A549 (cell line): ENCODE measurements around the gene PIM1. TPM values are rescaled to one million over a fixed set of nuclear protein-coding genes. Genes with fewer than 3 reads are reported as not detected.
A peak's percentile ranks its signal among the peaks of the same experiment; 100 is the strongest.

Source experiments
- ATAC-seq, 2 experiments: fragments of 200-7000 bp in 1 of 2; fragments of >200 bp in 1 of 2; cut with Nextera tagmentation in 1 of 2; cut with Tn5 transposase in 1 of 2; 3 replicates each; pipeline versions ENCODE4 v1.8.0 to v1.9.1; 2018 to 2020; ENCODE audit warnings: mild to moderate bottlenecking in 1 of 2, moderate library complexity in 1 of 2
- CTCF ChIA-PET: fragments of 300-600 bp; sonication (Branson Sonifier 250); formaldehyde crosslinking; extraction: SDS; loops from one replicate; lab custom pipeline; 2021; ENCODE audit warnings: antibody characterized with exemption, inconsistent platforms; lab: Yijun Ruan, JAX
- POLR2A ChIA-PET: fragments of 350-600 bp; formaldehyde crosslinking; extraction: SDS; loops from one replicate; lab custom pipeline; 2021; ENCODE audit warnings: antibody characterized with exemption, inconsistent platforms; lab: Yijun Ruan, JAX
- DNase-seq, 2 experiments: peaks; one replicate each; pipeline versions ENCODE4 v3.0.0 to v3.0.0-alpha.2; 2011 to 2016; ENCODE audit warnings: low read depth in 1 of 2, low spot score in 1 of 2
- FAIRE-seq: peaks from 2 replicates; lab custom pipeline; 2011; peaks lifted over from hg19 to GRCh38; lab: Jason Lieb, UNC
- H3K27ac ChIP-seq, 2 experiments: fragments of >200 bp; sonication (Bioruptor Twin); formaldehyde crosslinking; 3 replicates each; pipeline ENCODE4 v1.5.1; 2016 to 2017
- H3K4me1 ChIP-seq: fragments of >200 bp; sonication (Bioruptor Twin); formaldehyde crosslinking; 3 replicates; pipeline ENCODE4 v1.6.1; 2016
- H3K4me2 ChIP-seq: fragments of >200 bp; sonication (Bioruptor Twin); formaldehyde crosslinking; 3 replicates; pipeline ENCODE4 v1.6.1; 2016
- H3K4me3 ChIP-seq: fragments of >200 bp; sonication (Bioruptor Twin); formaldehyde crosslinking; 3 replicates; pipeline ENCODE4 v1.5.1; 2016
- H3K9me3 ChIP-seq: fragments of >200 bp; sonication (Bioruptor Twin); formaldehyde crosslinking; 3 replicates; pipeline ENCODE4 v1.6.1; 2016
- BHLHE40 ChIP-seq: IDR thresholded peaks from 2 replicates; pipeline ENCODE4 v1.6.1; 2012; ENCODE audit warnings: low read depth, low read length, inconsistent platforms
- CBX2 ChIP-seq: fragments of 200-600 bp; sonication (generic); IDR thresholded peaks from 2 replicates; pipeline ENCODE4 v1.6.1; 2016; ENCODE audit warnings: low read depth, mild to moderate bottlenecking, borderline replicate concordance
- CEBPB ChIP-seq, 2 experiments: fragments of >200 bp in 1 of 2; sonication (Bioruptor Twin) in 1 of 2; formaldehyde crosslinking in 1 of 2; IDR thresholded peaks; 2 replicates each; pipeline ENCODE4 v1.6.1; 2012 to 2016
- CHD4 ChIP-seq: fragments of 200-600 bp; sonication (generic); IDR thresholded peaks from 2 replicates; pipeline ENCODE4 v1.6.1; 2016; ENCODE audit warnings: antibody characterized with exemption, mild to moderate bottlenecking, borderline replicate concordance
- CTCF ChIP-seq: fragments of >200 bp; sonication (Bioruptor Twin); formaldehyde crosslinking; IDR thresholded peaks from 3 replicates; pipeline ENCODE4 v1.5.1; 2016
- EHF ChIP-seq: fragments of 250-450 bp; sonication (Bioruptor Pico); IDR thresholded peaks from 2 replicates; pipeline ENCODE4 v1.5.0; 2020; ENCODE audit warnings: mild to moderate bottlenecking
- FOSB ChIP-seq: fragments of 250-450 bp; sonication (Bioruptor Pico); IDR thresholded peaks from 2 replicates; pipeline ENCODE4 v1.5.0; 2020; ENCODE audit warnings: mild to moderate bottlenecking, moderate library complexity
- FOSL2 ChIP-seq, 2 experiments: fragments of 450-650 bp in 1 of 2; fragments of >200 bp in 1 of 2; sonication (Bioruptor Twin) in 1 of 2; formaldehyde crosslinking; IDR thresholded peaks; 2 replicates each; pipeline versions ENCODE4 v1.5.0 to v1.6.1; 2016 to 2020; ENCODE audit warnings: mild to moderate bottlenecking in 1 of 2, moderate library complexity in 1 of 2
- GATA3 ChIP-seq: IDR thresholded peaks from 2 replicates; pipeline ENCODE4 v1.6.1; 2012; ENCODE audit warnings: borderline replicate concordance
- HMGXB4 ChIP-seq: fragments of 250-450 bp; sonication (Bioruptor Pico); IDR thresholded peaks from 2 replicates; pipeline ENCODE4 v1.5.0; 2021; ENCODE audit warnings: mild to moderate bottlenecking, moderate library complexity, borderline replicate concordance
- HOXB13 ChIP-seq: fragments of 250-450 bp; sonication (Bioruptor Pico); IDR thresholded peaks from 2 replicates; pipeline ENCODE4 v1.5.0; 2020; ENCODE audit warnings: low read depth, mild to moderate bottlenecking, moderate library complexity
- JUN ChIP-seq, 2 experiments: fragments of >200 bp; sonication (Bioruptor Twin); formaldehyde crosslinking; IDR thresholded peaks; 2 replicates in 1 of 2; 3 replicates in 1 of 2; pipeline ENCODE4 v1.6.1; 2016 to 2017
- MAFK ChIP-seq: fragments of 450-650 bp; IDR thresholded peaks from 2 replicates; pipeline ENCODE4 v1.6.1; 2014; ENCODE audit not compliant: partially characterized antibody
- MAZ ChIP-seq: fragments of 150-350 bp; IDR thresholded peaks from 2 replicates; pipeline ENCODE4 v1.6.1; 2014; ENCODE audit warnings: antibody characterized with exemption, low read depth, low read length, borderline replicate concordance
- MYC ChIP-seq: IDR thresholded peaks from 2 replicates; pipeline ENCODE4 v1.6.1; 2012; ENCODE audit warnings: mild to moderate bottlenecking, inconsistent platforms, low read length, improper control_type of control experiment, borderline replicate concordance
- NFE2L2 ChIP-seq: fragments of 150-350 bp; conservative IDR thresholded peaks from 2 replicates; pipeline ENCODE4 v1.6.1; 2014; ENCODE audit warnings: low read length
- PHF8 ChIP-seq: fragments of 200-600 bp; sonication (generic); IDR thresholded peaks from 2 replicates; pipeline ENCODE4 v1.6.1; 2016; ENCODE audit warnings: low read depth, mild to moderate bottlenecking, antibody characterized with exemption, moderate library complexity, borderline replicate concordance
- POLR2AphosphoS2 ChIP-seq: conservative IDR thresholded peaks from 2 replicates; pipeline ENCODE4 v1.6.1; 2012; ENCODE audit warnings: low read length, improper control_type of control experiment, inconsistent platforms
- RAD21 ChIP-seq, 2 experiments: fragments of >200 bp in 1 of 2; sonication (Bioruptor Twin) in 1 of 2; formaldehyde crosslinking in 1 of 2; IDR thresholded peaks in 1 of 2; conservative IDR thresholded peaks in 1 of 2; 2 replicates in 1 of 2; 3 replicates in 1 of 2; pipeline ENCODE4 v1.6.1; 2012 to 2018; ENCODE audit warnings: inconsistent platforms in 1 of 2
- RCOR1 ChIP-seq: fragments of 150-350 bp; IDR thresholded peaks from 2 replicates; pipeline ENCODE4 v1.6.1; 2014; ENCODE audit warnings: antibody characterized with exemption, low read length, low read depth
- REST ChIP-seq: fragments of 200-600 bp; sonication (generic); IDR thresholded peaks from 2 replicates; pipeline ENCODE4 v1.6.1; 2016; ENCODE audit warnings: antibody characterized with exemption, mild to moderate bottlenecking, moderate library complexity
- SMC3 ChIP-seq: fragments of >200 bp; sonication (Bioruptor Twin); formaldehyde crosslinking; IDR thresholded peaks from 3 replicates; pipeline ENCODE4 v1.6.1; 2018; ENCODE audit warnings: inconsistent platforms
- TFCP2L1 ChIP-seq: fragments of 250-450 bp; sonication (Bioruptor Pico); IDR thresholded peaks from 2 replicates; pipeline ENCODE4 v1.5.0; 2021; ENCODE audit warnings: mild to moderate bottlenecking
- TP53 ChIP-seq: fragments of 250-450 bp; sonication (Bioruptor Pico); IDR thresholded peaks from 2 replicates; pipeline ENCODE4 v1.5.0; 2021; ENCODE audit warnings: mild to moderate bottlenecking, moderate library complexity
- ZNF302 ChIP-seq: fragments of 250-450 bp; sonication (Bioruptor Pico); IDR thresholded peaks from 2 replicates; pipeline ENCODE4 v1.9.0; 2021; ENCODE audit warnings: inconsistent platforms, mild to moderate bottlenecking, moderate library complexity
- WGBS: methylation state at CpG from one replicate; pipeline ENCODE4 v1.1.6; 2017; ENCODE audit errors: missing lambda C conversion rate; 5-methylcytosine and 5-hydroxymethylcytosine counted together
- polyA plus RNA-seq, 4 experiments: library from polyadenylated mRNA; depleted of rRNA in 3 of 4; stranded (reverse); fragments of >200 nt; fragmentation: RNase III in 1 of 4; extraction: RNeasy Plus Mini Kit Qiagen cat#74134 plus additional on column Dnase treatment in 1 of 4; gene quantifications; 2 replicates in 3 of 4; 3 replicates in 1 of 4; pipeline ENCODE4 v1.2.3, GENCODE V29; 2011 to 2017
- TF ChIP-seq, protein P1 (sequence below): fragments of >200 bp; sonication (Bioruptor Twin); formaldehyde crosslinking; IDR thresholded peaks from 2 replicates; pipeline ENCODE4 v1.6.1; 2016
- TF ChIP-seq, protein P2 (sequence below): fragments of >200 bp; sonication (Bioruptor Twin); formaldehyde crosslinking; IDR thresholded peaks from 3 replicates; pipeline ENCODE4 v1.6.1; 2016

The PIM1 gene
- polyA plus RNA-seq, 2 of the 4 experiments (the other 2 are of a cell fraction), result 15.4 to 19.0 TPM

DNA sequence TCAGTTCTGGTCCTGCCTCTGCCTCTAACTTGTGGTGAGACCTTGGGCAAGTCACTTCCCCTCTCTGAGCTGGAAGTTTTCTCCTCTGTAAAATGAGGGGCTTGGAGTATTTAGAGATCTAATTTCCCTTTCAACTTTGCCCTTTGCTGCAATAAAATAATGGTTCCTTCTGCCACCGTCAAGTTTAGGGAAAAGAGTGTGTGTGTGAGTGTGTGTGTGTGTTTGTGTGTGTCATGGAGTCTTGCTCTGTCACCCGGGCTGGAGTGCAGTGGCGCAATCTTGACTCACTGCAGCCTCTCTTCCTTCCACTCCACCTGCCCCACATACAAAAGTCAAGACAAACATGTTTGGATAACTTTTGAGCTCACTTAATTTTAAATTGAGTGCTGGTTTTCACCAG lies 39.2 kb upstream of the PIM1 start (continued):
- TF ChIP-seq GATA3 (no peak; the same call in 1 of the 2 replicates), RAD21 (conservative IDR thresholded peaks at IDR 0.05 in 1 of 2, IDR thresholded peaks at IDR 0.05 in 1 of 2) (no peak), BHLHE40 (no peak), PHF8 (no peak), ZNF302 (CRISPR knock-in tag) (no peak), FOSB (no peak), FOSL2 (IDR thresholded peaks at IDR 0.05) (no peak), FOSL2 (CRISPR knock-in tag; IDR thresholded peaks at IDR 0.05) (peak; percentile 62), CEBPB (IDR thresholded peaks at IDR 0.05) (peak; percentile 79 to 87), HOXB13 (peak; percentile 23; the same call in 1 of the 2 replicates), POLR2AphosphoS2 (no peak), RCOR1 (no peak), TP53 (0 out of 2 replicates have a peak, but pooled peaks have one; percentile 18)
- TF ChIP-seq, protein P1, sequence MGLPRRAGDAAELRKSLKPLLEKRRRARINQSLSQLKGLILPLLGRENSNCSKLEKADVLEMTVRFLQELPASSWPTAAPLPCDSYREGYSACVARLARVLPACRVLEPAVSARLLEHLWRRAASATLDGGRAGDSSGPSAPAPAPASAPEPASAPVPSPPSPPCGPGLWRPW, result no peak

- Histone ChIP-seq H3K4me1 (peaks cover 87% of the 10 kb centered on the region), H3K4me2 (peak overlapping the region; percentile 74), H3K4me3 (peak overlapping the region; percentile 23; the same call in 1 of the 3 replicates), H3K27ac (peak overlapping the region; percentile 83 to 93), H3K9me3 (no peaks in the 10 kb centered on the region)
- ChIA-PET POLR2A (interaction anchor here (1.0 to 1.9 kb wide), 6 partner anchors 29 to 75 kb away, joined by 3 to 18 read pairs (median 6); partner anchors contain the start of gene PIM1), CTCF (interaction anchor here (0.5 to 9.5 kb wide), 10 partner anchors 16 to 112 kb away, joined by 3 to 47 read pairs (median 6); no protein-coding TSS in a partner anchor)
- FAIRE-seq, result no peak
- peak; percentile 37 to 88 for DNase-seq
- peak; percentile 41 to 57 for ATAC-seq
- 12% methylated on average over 7 of the region's 15 CpGs for WGBS
- TF ChIP-seq FOSL2 (IDR thresholded peaks at IDR 0.05) (no peak), FOSL2 (CRISPR knock-in tag; IDR thresholded peaks at IDR 0.05) (no peak), TFCP2L1 (CRISPR knock-in tag) (no peak), POLR2AphosphoS2 (no peak), SMC3 (no peak), NFE2L2 (no peak), MAZ (no peak), TP53 (no peak), HOXB13 (0 out of 2 replicates have a peak, but pooled peaks have one; percentile 23), RAD21 (conservative IDR thresholded peaks at IDR 0.05 in 1 of 2, IDR thresholded peaks at IDR 0.05 in 1 of 2) (peak in 1 of 2 experiments; percentile 7; a peak in 1 of 5 replicates), CBX2 (no peak), CTCF (no peak), JUN (IDR thresholded peaks at IDR 0.05) (0 out of 5 replicates have a peak, but pooled peaks of 1 of the 2 experiments have one; percentile 37), REST (no peak), MYC (no peak), MAFK (no peak), EHF (CRISPR knock-in tag) (no peak), HMGXB4 (no peak), CHD4 (no peak)
- TF ChIP-seq, protein P2, sequence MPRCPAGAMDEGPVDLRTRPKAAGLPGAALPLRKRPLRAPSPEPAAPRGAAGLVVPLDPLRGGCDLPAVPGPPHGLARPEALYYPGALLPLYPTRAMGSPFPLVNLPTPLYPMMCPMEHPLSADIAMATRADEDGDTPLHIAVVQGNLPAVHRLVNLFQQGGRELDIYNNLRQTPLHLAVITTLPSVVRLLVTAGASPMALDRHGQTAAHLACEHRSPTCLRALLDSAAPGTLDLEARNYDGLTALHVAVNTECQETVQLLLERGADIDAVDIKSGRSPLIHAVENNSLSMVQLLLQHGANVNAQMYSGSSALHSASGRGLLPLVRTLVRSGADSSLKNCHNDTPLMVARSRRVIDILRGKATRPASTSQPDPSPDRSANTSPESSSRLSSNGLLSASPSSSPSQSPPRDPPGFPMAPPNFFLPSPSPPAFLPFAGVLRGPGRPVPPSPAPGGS, result no peak
Observed at GRCh38 chr6:37131104-37131959, 38.6 kb upstream of the PIM1 start.
